Measurements from ENCODE around the gene BTBD9. TPM values are rescaled to one million over a fixed set of nuclear protein-coding genes. Genes with fewer than 3 reads are reported as not detected.

BTBD9 gene
- total and polyA plus RNA-seq, 3 donors from 2014 or later: 11.4 to 32.8 (median 29.5) TPM

DNA sequence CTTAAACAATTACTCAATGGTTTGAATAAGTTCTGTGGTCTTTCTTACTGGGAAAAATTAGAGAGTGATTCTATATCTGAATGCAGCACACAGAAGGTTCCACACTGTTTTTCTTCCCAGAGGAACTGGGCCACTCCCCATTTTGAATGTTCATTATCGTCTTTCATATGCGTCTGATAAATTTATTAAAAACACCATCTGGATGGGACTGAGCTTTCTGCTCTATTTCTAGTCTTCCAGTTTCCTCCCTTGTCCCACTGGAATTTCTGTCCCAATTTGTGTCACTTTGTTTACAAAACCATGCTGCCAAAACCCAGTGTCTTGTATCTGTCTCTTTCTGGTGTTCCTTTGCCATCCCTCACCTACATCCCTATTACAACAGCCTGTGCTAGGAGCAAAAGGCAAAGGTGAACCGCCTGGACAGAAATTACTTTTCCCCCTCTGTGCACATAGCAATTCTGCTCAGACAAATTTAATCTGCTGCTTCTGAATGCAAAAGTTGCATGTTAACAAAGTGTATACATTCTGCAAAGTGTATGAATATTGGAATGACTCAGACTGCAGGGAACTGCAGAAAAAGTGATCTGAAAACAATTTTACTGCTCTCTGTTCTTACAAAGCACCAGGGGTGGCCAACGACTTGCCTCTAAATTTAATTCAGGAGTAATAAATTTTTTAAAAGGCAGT, 333.6 kb downstream of the BTBD9 start:
- Histone ChIP-seq H3K4me1 (no peaks in the 10 kb centered on the region), H3K9me3 (no peaks in the 10 kb centered on the region), H3K4me3 (no peak overlapping the region), H3K27ac (no peak overlapping the region), H3K27me3 (no peaks in the 10 kb centered on the region), H3K36me3 (ENCODE audit: low read depth, missing control alignments) (no peaks in the 10 kb centered on the region)
- TF ChIP-seq, protein P1, sequence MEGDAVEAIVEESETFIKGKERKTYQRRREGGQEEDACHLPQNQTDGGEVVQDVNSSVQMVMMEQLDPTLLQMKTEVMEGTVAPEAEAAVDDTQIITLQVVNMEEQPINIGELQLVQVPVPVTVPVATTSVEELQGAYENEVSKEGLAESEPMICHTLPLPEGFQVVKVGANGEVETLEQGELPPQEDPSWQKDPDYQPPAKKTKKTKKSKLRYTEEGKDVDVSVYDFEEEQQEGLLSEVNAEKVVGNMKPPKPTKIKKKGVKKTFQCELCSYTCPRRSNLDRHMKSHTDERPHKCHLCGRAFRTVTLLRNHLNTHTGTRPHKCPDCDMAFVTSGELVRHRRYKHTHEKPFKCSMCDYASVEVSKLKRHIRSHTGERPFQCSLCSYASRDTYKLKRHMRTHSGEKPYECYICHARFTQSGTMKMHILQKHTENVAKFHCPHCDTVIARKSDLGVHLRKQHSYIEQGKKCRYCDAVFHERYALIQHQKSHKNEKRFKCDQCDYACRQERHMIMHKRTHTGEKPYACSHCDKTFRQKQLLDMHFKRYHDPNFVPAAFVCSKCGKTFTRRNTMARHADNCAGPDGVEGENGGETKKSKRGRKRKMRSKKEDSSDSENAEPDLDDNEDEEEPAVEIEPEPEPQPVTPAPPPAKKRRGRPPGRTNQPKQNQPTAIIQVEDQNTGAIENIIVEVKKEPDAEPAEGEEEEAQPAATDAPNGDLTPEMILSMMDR (IDR thresholded peaks at IDR 0.05): no peak
- TF ChIP-seq POLR2A (IDR thresholded peaks at IDR 0.05): no peak
- WGBS, 2 donors: 87 to 88% methylated on average over 4 of the region's 4 CpGs
- intact Hi-C loops (cut with DNase I; ENCODE audit: low total_unique reads): no loop called here
- DNase-seq: no peak

GRCh38 chr6:38302838-38303237, 336.9 kb downstream of the BTBD9 start:
- Histone ChIP-seq H3K9me3 (no peaks in the 10 kb centered on the region), H3K27ac (no peak overlapping the region), H3K4me1 (no peaks in the 10 kb centered on the region), H3K36me3 (ENCODE audit: low read depth, missing control alignments) (no peaks in the 10 kb centered on the region), H3K27me3 (no peaks in the 10 kb centered on the region), H3K4me3 (no peak overlapping the region)
- no peak for DNase-seq
- no peak for TF ChIP-seq POLR2A (IDR thresholded peaks at IDR 0.05)
- TF ChIP-seq, protein P1 (IDR thresholded peaks at IDR 0.05): no peak
- intact Hi-C loops (cut with DNase I; ENCODE audit: low total_unique reads): no loop called here
- WGBS, 2 donors: 74 to 80% methylated on average over 2 of the region's 2 CpGs

DNA sequence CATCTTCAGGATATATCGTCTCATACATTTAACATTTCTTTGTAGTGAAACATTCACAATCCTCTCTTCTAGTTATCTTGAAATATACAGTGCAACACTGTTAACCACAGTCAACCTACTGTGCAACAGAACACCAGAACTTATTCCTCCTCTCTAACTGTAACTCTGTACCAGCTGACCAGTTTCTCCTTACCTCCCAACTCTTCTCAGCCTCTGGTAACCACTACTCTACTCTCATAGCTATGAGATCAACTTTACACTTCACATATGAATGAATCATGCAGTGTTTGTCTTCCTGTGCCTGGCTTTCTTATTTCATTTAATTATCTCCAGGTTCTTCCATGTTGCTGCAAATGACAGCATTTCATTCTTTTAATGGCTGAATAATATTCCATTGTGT, 337.6 kb downstream of the BTBD9 start:
- no peaks in the 10 kb centered on the region for H3K9me3 ChIP-seq
- no peak overlapping the region for H3K27ac ChIP-seq
- no peak for DNase-seq
- no peaks in the 10 kb centered on the region for H3K27me3 ChIP-seq
- H3K36me3 ChIP-seq (ENCODE audit: low read depth, missing control alignments): no peaks in the 10 kb centered on the region
- no peak for TF ChIP-seq POLR2A (IDR thresholded peaks at IDR 0.05)
- TF ChIP-seq, protein P1 (IDR thresholded peaks at IDR 0.05): no peak
- no peaks in the 10 kb centered on the region for H3K4me1 ChIP-seq
- H3K4me3 ChIP-seq: no peak overlapping the region
- 96 to 100% methylated on average over 1 of the region's 1 CpG for WGBS, 2 donors
- intact Hi-C loops (cut with DNase I; ENCODE audit: low total_unique reads): no loop called here

GRCh38 chr6:38290133-38290799, 349.5 kb downstream of the BTBD9 start:
- no peaks in the 10 kb centered on the region for H3K27me3 ChIP-seq
- intact Hi-C loops (cut with DNase I; ENCODE audit: low total_unique reads): no loop called here
- H3K9me3 ChIP-seq: no peaks in the 10 kb centered on the region
- no peak overlapping the region for H3K4me3 ChIP-seq
- TF ChIP-seq, protein P1 (IDR thresholded peaks at IDR 0.05): no peak
- no peak for TF ChIP-seq POLR2A (IDR thresholded peaks at IDR 0.05)
- 57 to 82% methylated on average over 3 of the region's 3 CpGs for WGBS, 2 donors
- no peak for DNase-seq
- no peak overlapping the region for H3K27ac ChIP-seq
- no peaks in the 10 kb centered on the region for H3K4me1 ChIP-seq
- no peaks in the 10 kb centered on the region for H3K36me3 ChIP-seq (ENCODE audit: low read depth, missing control alignments)
